HG02588 (cell line): Measurements from ENCODE around the gene NUTM2A.
A peak's percentile ranks its signal among the peaks of the same experiment; 100 is the strongest.
"Not testable (repeated sequence)": the region's sequence is repeated elsewhere in the genome, so short reads cannot be mapped to it uniquely, and the experiment has no call there.

Experiments used
- ATAC-seq: cut with Tn5 transposase; IDR thresholded peaks from one replicate; pipeline ENCODE4 v1.9.1; 2021; ENCODE audit warnings: mild to moderate bottlenecking, moderate library complexity; ENCODE audit not compliant: unreplicated experiment

NUTM2A gene, protein sequence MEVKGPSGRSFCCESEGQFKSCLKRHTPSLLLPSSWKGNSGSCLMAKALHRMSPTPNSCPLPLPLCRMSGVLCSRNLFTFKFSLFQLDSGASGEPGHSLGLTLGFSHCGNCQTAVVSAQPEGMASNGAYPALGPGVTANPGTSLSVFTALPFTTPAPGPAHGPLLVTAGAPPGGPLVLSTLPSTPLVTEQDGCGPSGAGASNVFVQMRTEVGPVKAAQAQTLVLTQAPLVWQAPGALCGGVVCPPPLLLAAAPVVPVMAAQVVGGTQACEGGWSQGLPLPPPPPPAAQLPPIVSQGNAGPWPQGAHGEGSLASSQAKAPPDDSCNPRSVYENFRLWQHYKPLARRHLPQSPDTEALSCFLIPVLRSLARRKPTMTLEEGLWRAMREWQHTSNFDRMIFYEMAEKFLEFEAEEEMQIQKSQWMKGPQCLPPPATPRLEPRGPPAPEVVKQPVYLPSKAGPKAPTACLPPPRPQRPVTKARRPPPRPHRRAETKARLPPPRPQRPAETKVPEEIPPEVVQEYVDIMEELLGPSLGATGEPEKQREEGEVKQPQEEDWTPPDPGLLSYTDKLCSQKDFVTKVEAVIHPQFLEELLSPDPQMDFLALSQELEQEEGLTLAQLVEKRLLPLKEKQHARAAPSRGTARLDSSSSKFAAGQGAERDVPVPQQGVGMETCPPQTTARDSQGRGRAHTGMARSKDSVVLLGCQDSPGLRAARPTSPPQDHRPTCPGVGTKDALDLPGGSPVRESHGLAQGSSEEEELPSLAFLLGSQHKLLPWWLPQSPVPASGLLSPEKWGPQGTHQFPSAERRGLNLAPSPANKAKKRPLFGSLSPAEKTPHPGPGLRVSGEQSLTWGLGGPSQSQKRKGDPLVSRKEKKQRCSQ

DNA sequence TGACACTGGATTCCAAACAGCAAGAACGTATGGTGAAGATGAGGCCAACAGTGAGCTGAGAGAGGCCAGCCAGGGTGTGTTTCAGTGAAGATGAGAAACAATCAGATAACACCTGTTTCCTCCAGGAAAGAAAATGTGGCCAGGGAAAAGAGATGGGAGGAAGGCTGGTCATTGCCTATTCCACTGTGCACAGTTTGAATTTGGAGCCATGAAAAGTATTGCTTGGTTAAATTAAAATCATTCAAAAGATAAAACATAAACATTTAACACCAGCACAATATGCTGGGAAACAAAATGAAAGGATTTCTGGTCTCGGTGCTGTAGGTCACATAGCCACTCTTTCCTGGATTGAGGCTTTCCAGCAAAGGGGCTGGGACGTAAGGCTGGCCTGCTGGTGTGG, at the start of gene NUTM2A:
Gene NUTM2A, plus strand, starts transcription at position 301 of the 400 bp plus-strand sequence. CDS start 383 bp downstream, outside the sequence.
- ATAC-seq = not testable (repeated sequence)

DNA sequence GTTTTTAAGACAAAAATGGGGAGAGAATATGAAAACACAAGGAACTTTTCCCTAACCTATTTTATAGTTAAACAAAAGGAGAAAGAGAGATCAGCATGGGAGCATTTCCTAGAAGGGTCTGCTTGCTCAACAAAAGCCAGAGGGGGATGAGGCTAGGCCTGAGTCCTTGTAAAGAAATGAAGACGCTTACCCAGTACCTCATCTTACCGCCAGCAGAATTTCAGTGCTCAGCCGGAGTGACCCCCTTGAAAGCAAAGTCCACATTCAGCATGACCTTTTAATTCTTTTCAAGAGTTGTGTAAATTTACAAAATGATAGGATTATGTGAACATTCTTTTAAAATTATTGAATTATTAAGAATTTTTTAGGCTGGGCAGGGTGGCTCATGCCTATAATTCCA, 47.7 kb upstream of the NUTM2A start:
- not testable (repeated sequence) for ATAC-seq

DNA sequence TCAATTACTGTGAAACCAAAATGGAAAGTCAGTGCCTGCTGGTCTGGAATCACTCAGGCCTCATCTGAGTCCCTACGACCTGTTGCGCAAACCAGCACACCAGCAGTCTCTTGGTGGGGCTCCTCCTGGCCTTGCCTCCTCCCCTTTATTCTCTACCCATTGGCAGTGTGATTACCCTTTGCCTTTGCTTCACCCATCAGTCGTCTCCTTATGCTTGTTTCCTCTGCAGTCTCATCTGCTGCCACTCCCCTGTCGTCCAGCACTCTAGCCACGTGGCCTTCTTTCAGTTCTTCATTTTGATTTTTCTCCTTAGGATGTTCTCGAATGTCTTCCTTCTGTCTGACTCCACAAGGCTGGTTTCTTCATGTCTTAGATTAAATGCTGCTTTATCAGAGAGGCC, 40.8 kb upstream of the NUTM2A start:
- ATAC-seq = not testable (repeated sequence)

DNA sequence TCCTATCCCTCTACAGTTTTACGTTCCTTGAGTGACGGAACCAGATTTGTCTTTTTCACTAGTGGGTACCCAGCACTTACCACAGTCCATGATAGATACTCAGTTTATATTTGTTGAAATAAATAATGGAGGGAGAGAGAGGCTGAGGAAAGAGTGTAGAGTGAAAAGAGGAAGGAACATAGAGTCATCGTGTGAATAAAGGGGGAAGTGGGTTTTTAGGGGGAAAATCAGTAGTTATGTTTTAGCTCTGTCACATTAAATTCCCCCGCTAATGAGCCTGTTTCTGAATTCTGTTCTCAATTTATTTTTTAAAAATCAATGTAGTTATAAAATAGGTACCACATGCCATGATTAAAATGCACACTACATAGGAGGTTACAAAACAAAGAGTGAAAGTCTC, 39.2 kb upstream of the NUTM2A start:
- not testable (repeated sequence) for ATAC-seq

DNA sequence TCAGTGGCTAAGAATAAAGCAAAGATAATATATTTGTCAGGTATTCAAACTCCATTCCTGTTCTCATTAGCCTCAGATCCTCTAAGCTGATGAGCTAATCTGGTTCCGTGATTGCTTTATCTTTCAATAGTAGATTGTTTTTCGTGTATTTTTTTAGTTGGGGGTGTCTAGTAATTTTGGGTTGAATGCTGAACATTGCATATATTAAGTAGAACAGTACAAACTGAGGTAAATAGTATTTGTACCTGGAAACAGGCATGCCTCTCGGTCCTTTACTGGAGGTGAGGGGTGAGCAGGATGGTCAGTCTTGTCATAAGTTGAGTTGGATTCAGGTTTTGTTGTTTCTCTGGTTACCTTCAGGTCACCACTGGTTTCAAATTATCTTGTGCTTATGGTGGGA, 37.7 kb upstream of the NUTM2A start:
- ATAC-seq = not testable (repeated sequence)

DNA sequence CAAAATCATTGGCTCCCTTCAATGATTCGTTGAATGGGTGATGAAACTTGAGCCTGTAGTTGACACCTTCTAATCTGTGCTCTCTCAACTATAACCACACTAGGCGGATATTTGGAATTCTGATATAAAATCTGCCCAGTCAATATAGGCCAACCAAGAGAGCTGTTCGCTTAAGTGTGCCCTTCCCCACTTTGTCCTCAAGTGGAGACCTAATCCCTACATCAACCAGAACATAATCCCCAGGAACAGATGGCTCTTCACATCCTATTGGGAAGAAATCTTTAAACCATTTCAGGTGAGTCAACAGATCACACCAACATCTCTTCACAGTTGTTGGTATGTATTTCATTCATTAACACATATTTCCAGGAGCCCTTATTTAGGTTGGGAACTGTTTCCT, 33.4 kb upstream of the NUTM2A start:
- not testable (repeated sequence) for ATAC-seq

DNA sequence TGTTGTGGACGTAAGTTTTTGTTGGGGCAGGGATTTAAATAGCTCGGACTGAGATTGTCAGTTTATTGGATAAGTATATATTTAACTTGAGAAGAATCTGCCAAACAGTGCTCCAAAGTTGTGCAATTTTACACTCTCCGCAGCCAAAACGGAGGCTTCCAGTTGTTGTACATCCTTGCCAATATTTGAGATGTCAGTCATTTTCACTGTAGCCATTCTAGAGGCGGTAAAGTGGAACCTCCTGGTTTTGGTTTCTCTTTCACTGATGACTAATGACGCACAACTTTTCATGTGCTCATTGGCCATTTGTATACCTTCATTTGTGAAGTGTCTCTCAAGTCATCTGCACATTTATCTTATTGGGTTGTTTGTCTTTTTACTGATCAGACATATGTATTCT, 24.3 kb upstream of the NUTM2A start:
- ATAC-seq = peak; percentile 75

DNA sequence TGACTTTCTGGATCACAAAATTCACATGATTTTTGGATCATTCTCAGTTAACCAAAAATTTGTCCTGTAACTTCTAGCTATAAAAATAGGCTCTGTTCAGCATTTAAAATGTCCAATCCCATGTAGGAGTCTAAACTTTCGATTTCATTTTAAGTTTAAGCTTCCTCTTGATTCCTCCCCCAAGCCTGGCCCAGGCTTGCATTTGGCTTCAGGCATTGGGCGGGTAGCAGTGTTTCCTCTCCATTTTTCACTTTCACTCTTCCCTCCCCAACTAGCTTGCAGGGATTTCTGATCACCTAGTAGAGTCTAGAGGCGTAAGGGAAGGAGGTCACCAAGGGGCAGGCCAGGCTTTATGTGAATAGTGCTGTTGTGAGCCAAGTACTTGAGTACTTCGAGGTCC, 20.4 kb upstream of the NUTM2A start:
- ATAC-seq = not testable (repeated sequence)

DNA sequence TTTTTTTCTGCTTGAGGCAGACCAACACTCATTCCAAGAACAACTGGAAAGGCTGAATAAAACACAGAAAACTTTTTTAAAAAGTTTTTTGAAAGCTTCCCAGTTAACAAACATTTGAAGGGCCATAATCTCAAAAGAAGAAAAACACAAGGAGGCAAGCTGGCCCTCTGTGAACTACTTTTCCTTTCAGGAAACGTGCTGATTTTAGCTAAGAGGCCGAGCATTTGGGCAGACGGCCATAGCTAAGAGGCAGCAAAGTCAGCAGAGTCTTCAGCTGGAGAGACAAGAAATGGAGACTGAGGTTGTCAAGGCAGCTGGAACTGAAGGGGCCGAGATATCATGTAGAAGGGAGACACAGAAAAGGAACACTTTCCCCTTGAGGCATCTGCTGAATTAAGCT, 18.3 kb upstream of the NUTM2A start:
- not testable (repeated sequence) for ATAC-seq

DNA sequence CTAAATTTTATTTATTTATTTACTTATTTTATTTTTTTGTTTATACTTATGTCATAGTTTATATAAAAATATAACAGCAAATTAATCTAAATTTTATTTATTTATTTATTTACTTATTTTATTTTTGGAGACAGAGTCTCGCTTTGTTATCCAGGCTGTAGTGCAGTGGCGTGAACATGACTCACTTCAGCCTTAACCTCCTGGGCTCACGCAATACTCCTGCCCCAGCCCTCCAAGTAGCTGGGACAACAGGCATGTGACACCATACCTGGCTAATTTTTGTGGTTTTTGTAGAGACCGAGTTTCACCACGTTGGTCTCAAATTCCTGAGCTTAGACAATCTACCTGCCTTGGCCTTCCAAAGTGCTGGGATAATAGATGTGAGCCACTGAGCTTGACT, 14.9 kb upstream of the NUTM2A start:
- ATAC-seq = not testable (repeated sequence)

DNA sequence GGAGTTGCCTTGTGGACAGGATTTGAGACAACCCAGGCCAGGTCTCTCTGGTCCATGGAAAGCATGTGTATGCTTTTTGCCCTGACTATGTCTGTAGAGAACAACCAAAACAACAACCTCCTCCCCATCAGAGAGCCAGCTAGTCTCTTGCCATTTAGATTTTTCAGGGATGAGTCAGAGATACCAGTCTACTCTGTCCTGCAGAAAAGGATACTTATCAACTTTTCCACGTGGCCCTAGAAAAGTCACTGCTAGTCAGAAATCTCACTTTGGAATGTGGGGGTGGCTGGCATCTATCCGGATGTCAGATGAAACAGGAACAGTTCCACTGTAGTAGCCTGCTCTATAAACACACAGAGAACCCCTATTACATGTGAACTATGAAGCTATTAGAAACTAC, 13.4 kb upstream of the NUTM2A start:
- ATAC-seq = not testable (repeated sequence)

DNA sequence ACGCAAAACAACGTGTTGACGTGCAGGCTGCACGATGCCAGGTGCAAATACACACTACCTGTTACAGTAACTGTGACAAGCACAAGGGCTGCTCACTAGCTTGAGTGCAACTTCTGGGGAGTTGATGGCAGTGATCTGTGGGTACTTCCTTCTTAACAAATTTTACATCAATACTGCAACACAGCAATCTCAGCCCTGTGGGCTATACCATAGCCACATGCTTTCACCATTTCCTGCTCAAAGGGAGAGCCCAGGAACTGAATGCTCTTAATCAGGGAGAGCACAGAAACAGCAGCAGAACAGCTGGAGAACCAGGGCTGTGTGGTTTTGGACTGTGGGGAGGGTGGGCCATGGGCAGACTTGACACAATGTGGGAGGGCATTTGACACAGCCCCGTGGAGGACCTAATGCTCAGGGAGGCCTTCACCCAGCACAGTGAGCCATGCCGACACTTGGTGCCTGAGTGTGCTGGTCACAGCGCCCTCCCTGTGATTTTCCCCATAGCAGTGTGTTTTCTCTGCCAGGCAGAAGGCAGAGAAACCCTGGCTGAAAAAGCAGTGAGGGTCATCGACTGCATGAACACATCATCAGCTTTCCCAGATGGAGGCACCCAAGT, 12.0 kb upstream of the NUTM2A start:
- not testable (repeated sequence) for ATAC-seq

DNA sequence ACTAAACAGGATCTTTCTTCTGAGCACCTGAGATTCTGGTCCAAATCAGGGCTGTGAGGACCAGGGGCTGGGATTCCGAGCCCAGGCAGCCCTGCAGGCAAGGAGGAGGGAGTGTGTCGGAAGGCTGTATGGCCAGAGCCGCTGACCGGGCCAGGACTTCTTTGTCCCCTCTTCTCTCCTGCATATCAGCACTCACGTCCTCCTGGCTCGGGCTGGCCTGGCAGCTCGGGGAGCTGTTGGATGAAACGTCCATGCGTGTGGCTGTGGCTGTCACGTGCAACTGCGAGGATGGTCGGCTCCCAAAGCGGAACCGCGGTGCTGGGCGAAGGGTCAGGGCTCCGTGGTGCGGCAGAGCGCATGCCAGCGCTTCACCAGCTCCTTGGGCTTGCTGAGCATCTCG, 11.4 kb upstream of the NUTM2A start:
- ATAC-seq = not testable (repeated sequence)

DNA sequence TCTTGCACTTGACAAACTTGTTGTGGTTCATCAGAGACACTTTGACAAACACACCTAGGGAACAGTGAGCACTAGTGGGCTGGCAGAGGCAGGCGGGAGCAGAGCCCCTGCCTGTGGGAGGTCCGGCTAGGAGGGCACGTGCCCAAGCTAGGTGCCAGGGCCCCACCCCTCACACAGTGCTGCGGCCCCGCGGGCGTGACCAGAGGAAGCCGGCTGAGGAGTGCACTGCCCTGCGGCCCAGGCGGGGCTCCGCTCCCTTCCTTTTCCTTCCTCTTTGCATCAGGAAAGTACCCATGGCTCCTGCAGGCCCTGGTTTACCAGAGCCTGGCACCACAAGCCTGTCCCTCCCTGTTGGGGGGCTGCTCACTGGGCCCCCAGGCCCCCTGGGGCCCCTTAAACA, 9.1 kb upstream of the NUTM2A start:
- ATAC-seq = not testable (repeated sequence)

DNA sequence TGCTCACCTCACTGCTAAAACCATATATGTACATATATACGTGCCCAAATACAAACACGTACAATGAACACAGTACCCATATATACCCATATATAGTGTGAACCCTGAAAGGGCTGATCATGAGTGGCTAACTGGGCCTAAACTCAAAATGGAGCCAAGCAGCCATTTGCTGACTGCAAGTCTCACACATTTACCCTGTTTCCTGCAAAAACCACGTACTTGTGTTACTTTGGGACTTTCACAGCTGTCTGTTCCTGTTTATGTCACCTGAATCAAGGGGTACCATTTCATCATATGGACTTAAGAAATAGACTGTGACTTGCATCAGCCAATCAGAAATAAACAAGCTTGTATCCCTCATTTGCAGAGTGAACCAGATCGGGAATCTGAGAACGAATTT, 5.9 kb upstream of the NUTM2A start:
- ATAC-seq = not testable (repeated sequence)

DNA sequence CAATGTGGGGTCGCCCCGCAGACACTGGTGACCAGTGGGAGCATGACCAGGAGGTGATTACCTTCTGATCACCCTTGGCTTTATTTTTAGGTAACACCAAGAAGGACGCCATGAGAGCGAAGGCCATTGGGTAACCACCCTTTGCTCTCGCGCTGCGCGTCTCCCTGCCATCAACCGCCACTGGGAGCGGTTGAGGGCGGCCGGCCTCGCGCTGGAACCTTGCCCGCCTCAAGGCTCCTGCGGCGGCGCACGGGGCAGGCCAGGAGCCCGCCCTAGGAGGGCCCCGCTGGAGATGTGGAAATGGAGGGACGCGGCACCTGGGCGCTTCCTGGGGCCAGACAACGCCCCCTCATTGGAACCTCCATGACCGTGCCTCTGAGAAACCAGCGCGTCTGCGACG, 2.5 kb upstream of the NUTM2A start:
- ATAC-seq = not testable (repeated sequence)

DNA sequence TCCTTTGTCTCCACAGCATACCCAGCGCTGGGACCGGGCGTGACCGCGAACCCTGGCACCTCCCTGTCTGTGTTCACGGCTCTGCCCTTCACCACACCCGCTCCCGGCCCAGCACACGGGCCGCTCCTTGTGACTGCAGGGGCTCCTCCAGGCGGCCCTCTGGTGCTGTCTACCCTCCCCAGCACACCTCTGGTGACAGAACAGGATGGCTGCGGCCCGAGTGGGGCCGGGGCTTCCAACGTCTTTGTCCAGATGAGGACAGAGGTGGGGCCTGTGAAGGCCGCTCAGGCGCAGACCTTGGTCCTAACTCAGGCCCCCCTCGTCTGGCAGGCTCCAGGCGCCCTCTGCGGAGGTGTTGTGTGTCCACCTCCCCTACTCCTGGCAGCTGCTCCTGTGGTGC, 3.0 kb downstream of the NUTM2A start:
- not testable (repeated sequence) for ATAC-seq

DNA sequence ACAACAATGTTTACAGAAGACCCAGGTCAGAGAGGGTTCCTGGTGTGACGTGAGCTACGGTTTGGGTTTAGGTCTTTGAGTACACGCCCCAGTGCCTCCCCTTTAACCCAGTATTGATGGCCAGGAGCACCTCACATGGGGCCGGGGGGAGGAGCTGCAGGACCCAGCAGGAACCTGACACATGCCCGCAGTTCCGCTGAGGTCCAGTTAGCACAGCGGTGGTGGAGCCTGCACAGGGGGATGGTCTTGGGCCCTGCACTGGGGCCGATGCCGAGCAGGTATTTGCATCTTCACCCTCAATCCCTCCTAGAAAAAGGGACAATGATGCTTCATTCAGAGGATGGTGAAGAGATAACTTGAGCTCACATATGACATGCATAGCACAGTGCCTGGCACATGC, 4.0 kb downstream of the NUTM2A start:
- ATAC-seq = not testable (repeated sequence)

DNA sequence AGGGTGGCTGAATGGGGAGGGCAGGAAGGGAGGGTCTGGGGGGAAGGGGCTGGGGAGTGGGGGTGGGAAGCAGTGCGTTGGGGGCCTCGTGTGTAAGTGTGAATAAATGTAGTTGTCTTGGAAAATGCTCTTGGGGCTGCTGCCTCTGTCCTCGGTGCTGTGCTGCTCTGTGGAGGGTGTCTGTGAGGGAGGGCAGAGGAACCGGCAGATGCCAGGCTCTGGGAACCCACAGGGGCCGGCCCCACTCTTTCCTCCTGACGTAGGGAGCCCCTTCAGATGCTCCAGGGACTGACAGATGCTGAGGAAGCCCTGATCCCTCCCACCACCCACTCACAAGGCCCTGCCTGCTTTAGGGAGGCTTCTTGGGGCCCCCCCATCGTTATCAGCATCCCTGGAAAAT, 9.6 kb downstream of the NUTM2A start:
- ATAC-seq = not testable (repeated sequence)

DNA sequence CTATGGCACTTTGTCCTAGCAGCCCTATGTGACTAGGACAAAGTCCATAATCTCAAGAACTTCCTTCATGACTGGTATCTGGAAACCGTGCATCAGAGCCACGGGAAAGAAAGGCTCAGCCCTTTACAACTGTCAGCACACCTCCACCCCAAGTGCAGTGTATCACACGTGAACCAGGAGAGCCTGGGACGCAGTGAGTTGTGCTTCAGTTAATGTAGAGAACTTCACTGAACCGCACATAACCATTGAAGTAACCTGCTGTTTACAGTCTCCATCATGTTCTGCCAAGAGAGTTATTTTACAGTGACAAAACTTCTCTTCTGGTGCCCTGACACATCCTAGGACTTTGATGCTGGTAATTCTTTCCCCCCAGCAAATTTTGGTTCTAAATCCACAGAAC, 12.0 kb downstream of the NUTM2A start:
- ATAC-seq = not testable (repeated sequence)

DNA sequence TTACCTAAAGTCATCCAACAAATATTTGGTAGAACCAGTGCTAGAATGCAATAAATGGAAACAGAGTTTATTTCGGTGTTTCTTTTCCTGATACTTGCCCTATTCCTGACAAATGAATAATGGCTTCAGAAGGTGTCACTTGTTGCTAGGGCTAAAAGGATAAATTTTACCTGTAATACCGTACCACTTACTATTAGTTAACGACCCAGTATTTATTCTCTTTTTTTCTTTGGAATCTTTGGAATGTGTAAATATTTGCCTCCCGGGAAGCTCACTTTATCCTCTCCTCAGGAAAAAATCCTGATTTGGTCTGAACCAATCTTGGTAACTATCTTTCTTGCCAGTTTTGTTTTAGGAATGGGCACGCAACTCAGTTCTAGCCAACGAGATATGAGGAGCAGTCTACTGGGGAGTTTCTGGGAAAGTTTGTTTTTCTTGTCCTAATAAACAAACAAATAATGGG, 14.1 kb downstream of the NUTM2A start:
- ATAC-seq = not testable (repeated sequence)
